ENCODE results near the gene IFT20. TPM values are rescaled to one million over a fixed set of nuclear protein-coding genes. Genes with fewer than 3 reads are reported as not detected.

The IFT20 gene
- total and polyA plus RNA-seq, 2 experiments from 2014 or later: 13.2 to 32.3 TPM

- no peak for TF ChIP-seq REST (IDR thresholded peaks at IDR 0.05; ENCODE audit: unreplicated experiment)
- TF ChIP-seq CREB1 (CRISPR knock-in tag; IDR thresholded peaks at IDR 0.05; ENCODE audit: low read depth): no peak
- no peak for TF ChIP-seq ZNF114 (CRISPR knock-in tag; IDR thresholded peaks at IDR 0.05)
- TF ChIP-seq CTCF (conservative IDR thresholded peaks at IDR 0.05; ENCODE audit: low read depth in 2 of 2): no peak
- TF ChIP-seq EZH2phosphoT487 (IDR thresholded peaks at IDR 0.05; ENCODE audit: unreplicated experiment): no peak
- no peak for TF ChIP-seq ZNF331 (CRISPR knock-in tag; IDR thresholded peaks at IDR 0.05; ENCODE audit: low read depth)
- no peak for TF ChIP-seq JUNB (IDR thresholded peaks at IDR 0.05; ENCODE audit: unreplicated experiment)
- TF ChIP-seq STAT1 (IDR thresholded peaks at IDR 0.05; ENCODE audit: unreplicated experiment): no peak
- no peak for TF ChIP-seq EZH2 (IDR thresholded peaks at IDR 0.05; ENCODE audit: low read depth, unreplicated experiment)
These were observed 11.0 kb downstream of the IFT20 start (continued) for GRCh38 chr17:28324267-28324745.

GRCh38 chr17:28320215-28321061 is 14.8 kb downstream of the IFT20 start:
- Mint-ChIP-seq H3K4me3 (peak overlapping the region; percentile 83), H3K27me3 (ENCODE audit: insufficient read depth, low read depth, poor library complexity) (peaks cover 19% of the 10 kb centered on the region), H3K36me3 (ENCODE audit: low read depth) (peaks cover 33% of the 10 kb centered on the region), H3K27ac (peak overlapping the region; percentile 49), H3K9me3 (no peaks in the 10 kb centered on the region; the same call in 2 of the 3 replicates), H3K4me1 (peaks cover 47% of the 10 kb centered on the region)
- Histone ChIP-seq H2AFZ (no peak overlapping the region), H3F3A (replicated peaks; ENCODE audit: low read depth) (peaks cover 5% of the 10 kb centered on the region; the same call in 1 of the 2 replicates), H3K4me2 (peak overlapping the region; percentile 94), H3K4me1 (ENCODE audit: insufficient read depth) (peaks cover 50% of the 10 kb centered on the region), H3K27me3 (ENCODE audit: insufficient read depth) (no peaks in the 10 kb centered on the region), H3K79me2 (replicated peaks; ENCODE audit: insufficient read depth) (peaks cover 63% of the 10 kb centered on the region), H3K27ac (ENCODE audit: low read depth) (peak overlapping the region; percentile 66; the same call in 1 of the 2 replicates), H3K4me3 (peak overlapping the region; percentile 80), H3K9me2 (ENCODE audit: insufficient read depth) (no peaks in the 10 kb centered on the region), H3K36me3 (ENCODE audit: insufficient read depth) (no peaks in the 10 kb centered on the region), H4K20me1 (replicated peaks; ENCODE audit: insufficient read depth) (peaks cover 52% of the 10 kb centered on the region)
- ATAC-seq (no peak), DNase-seq (ENCODE audit: low spot score) (no peak)
- TF ChIP-seq CTCF (conservative IDR thresholded peaks at IDR 0.05; ENCODE audit: low read depth in 2 of 2): no peak
- TF ChIP-seq JUNB (IDR thresholded peaks at IDR 0.05; ENCODE audit: unreplicated experiment): no peak

Data from GM23338 (cell line).